SK-N-SH (cell line): ENCODE data around the gene NPTX1. TPM values are rescaled to one million over a fixed set of nuclear protein-coding genes. Genes with fewer than 3 reads are reported as not detected.

ENCODE experiments used
- CTCF ChIA-PET: fragments of 300-600, 350-600 bp; formaldehyde crosslinking; extraction: SDS; loops from one replicate; lab custom pipeline; 2021; lab: Yijun Ruan, JAX
- POLR2A ChIA-PET: fragments of 350-600 bp; sonication (Branson Sonifier 250); formaldehyde crosslinking; extraction: SDS; loops from one replicate; lab custom pipeline; 2020; ENCODE audit warnings: antibody characterized with exemption, inconsistent platforms; lab: Yijun Ruan, JAX
- DNase-seq: peaks from one replicate; pipeline ENCODE4 v3.0.0; 2012
- H2AFZ ChIP-seq: fragments of 200-600 bp; sonication (generic); 2 replicates; pipeline ENCODE4 v1.8.1; 2016; ENCODE audit warnings: antibody characterized with exemption, mild to moderate bottlenecking, low read depth
- H3F3A ChIP-seq: fragments of 200-600 bp; sonication (generic); replicated peaks from 2 replicates; pipeline ENCODE3; 2016; ENCODE audit warnings: antibody characterized with exemption, mild to moderate bottlenecking; ENCODE audit not compliant: insufficient read depth
- H3K27ac ChIP-seq, 2 experiments: fragments of 200-500 bp in 1 of 2; fragments of 200-600 bp in 1 of 2; sonication (Bioruptor generic) in 1 of 2; sonication (generic), shearing (Covaris generic) in 1 of 2; 2 replicates each; pipeline versions ENCODE4 v1.5.1 to v1.6.1; 2014 to 2016; ENCODE audit warnings: low read depth in 2 of 2, inconsistent platforms in 1 of 2, low read length in 1 of 2, mild to moderate bottlenecking in 1 of 2, mixed read lengths in 1 of 2
- H3K27me3 ChIP-seq: fragments of 200-600 bp; sonication (generic), shearing (Covaris generic); 2 replicates; pipeline ENCODE4 v1.6.1; 2016; ENCODE audit warnings: mixed run types; ENCODE audit not compliant: insufficient read depth
- H3K36me3 ChIP-seq, 2 experiments: fragments of 200-500 bp in 1 of 2; fragments of 200-600 bp in 1 of 2; sonication (Bioruptor generic) in 1 of 2; sonication (generic) in 1 of 2; replicated peaks in 1 of 2; 2 replicates each; pipeline versions ENCODE3 to v1.5.1; 2014 to 2016; ENCODE audit warnings: low read length in 1 of 2, mild to moderate bottlenecking in 1 of 2; ENCODE audit not compliant: insufficient read depth in 2 of 2, control insufficient read depth in 1 of 2
- H3K4me1 ChIP-seq, 2 experiments: fragments of 200-500 bp in 1 of 2; fragments of 200-600 bp in 1 of 2; sonication (Bioruptor generic) in 1 of 2; sonication (generic), shearing (Covaris generic) in 1 of 2; 2 replicates each; pipeline versions ENCODE4 v1.5.1 to v1.6.1; 2014 to 2016; ENCODE audit warnings: low read depth in 1 of 2, low read length in 1 of 2, mixed run types in 1 of 2; ENCODE audit not compliant: insufficient read depth in 2 of 2, control insufficient read depth in 1 of 2
- H3K4me2 ChIP-seq: fragments of 200-600 bp; sonication (generic), shearing (Covaris generic); 2 replicates; pipeline ENCODE4 v1.6.1; 2017; ENCODE audit warnings: mixed run types
- H3K4me3 ChIP-seq, 2 experiments: fragments of 200-500 bp in 1 of 2; fragments of 200-600 bp in 1 of 2; sonication (Bioruptor generic) in 1 of 2; sonication (generic), shearing (Covaris generic) in 1 of 2; 2 replicates each; pipeline versions ENCODE4 v1.5.1 to v1.8.1; 2014 to 2016; ENCODE audit warnings: low read depth in 2 of 2, inconsistent platforms in 1 of 2, low read length in 1 of 2, mild to moderate bottlenecking in 1 of 2, mixed read lengths in 1 of 2, moderate library complexity in 1 of 2
- H3K79me2 ChIP-seq: fragments of 200-600 bp; sonication (generic); 2 replicates; pipeline ENCODE4 v1.8.1; 2017; ENCODE audit warnings: mild to moderate bottlenecking; ENCODE audit not compliant: insufficient read depth
- H3K9ac ChIP-seq: fragments of 200-600 bp; sonication (generic); 2 replicates; pipeline ENCODE4 v1.6.1; 2017; ENCODE audit warnings: mixed run types
- H3K9me2 ChIP-seq: fragments of 200-600 bp; sonication (generic); 2 replicates; pipeline ENCODE4 v1.6.1; 2017; ENCODE audit warnings: mixed run types
- H3K9me3 ChIP-seq: fragments of 200-600 bp; sonication (generic); 2 replicates; pipeline ENCODE4 v1.6.1; 2017; ENCODE audit warnings: mixed run types, mild to moderate bottlenecking, moderate library complexity
- H4K20me1 ChIP-seq: fragments of 200-600 bp; sonication (generic); 2 replicates; pipeline ENCODE4 v1.6.1; 2017; ENCODE audit warnings: mild to moderate bottlenecking, mixed run types; ENCODE audit not compliant: insufficient read depth
- ELF1 ChIP-seq: IDR thresholded peaks from 2 replicates; pipeline ENCODE4 v1.4.0; 2012
- EP300 ChIP-seq, 2 experiments: IDR thresholded peaks; 2 replicates each; pipeline versions ENCODE4 v1.4.0 to v1.6.1; 2012; ENCODE audit warnings: borderline replicate concordance in 1 of 2, low read depth in 1 of 2, low read length in 1 of 2
- FOXJ3 ChIP-seq: sonication (generic); formaldehyde crosslinking; IDR thresholded peaks from 2 replicates; pipeline ENCODE4 v1.5.1; 2020; ENCODE audit warnings: mild to moderate bottlenecking, missing genetic modification reagents
- FOXM1 ChIP-seq: IDR thresholded peaks from 2 replicates; pipeline ENCODE4 v1.4.0; 2012; ENCODE audit warnings: low read depth, mild to moderate bottlenecking
- JUND ChIP-seq: IDR thresholded peaks from 2 replicates; pipeline ENCODE4 v1.4.0; 2012
- MEF2A ChIP-seq: IDR thresholded peaks from 2 replicates; pipeline ENCODE4 v1.4.0; 2012; ENCODE audit warnings: low read depth, borderline replicate concordance
- MXI1 ChIP-seq: IDR thresholded peaks from 2 replicates; pipeline ENCODE4 v1.6.1; 2012; ENCODE audit warnings: mild to moderate bottlenecking, low read depth, low read length, improper control_type of control experiment
- NFIC ChIP-seq: IDR thresholded peaks from 2 replicates; pipeline ENCODE4 v1.4.0; 2012; ENCODE audit warnings: borderline replicate concordance
- NRF1 ChIP-seq: IDR thresholded peaks from 2 replicates; pipeline ENCODE4 v1.6.1; 2012; ENCODE audit warnings: low read depth, mild to moderate bottlenecking, low read length
- POLR2AphosphoS5 ChIP-seq: IDR thresholded peaks from 2 replicates; pipeline ENCODE4 v1.6.1; 2012; ENCODE audit warnings: low read depth, low read length
- RFX5 ChIP-seq: IDR thresholded peaks from 2 replicates; pipeline ENCODE4 v1.6.1; 2012; ENCODE audit warnings: mild to moderate bottlenecking, improper control_type of control experiment, low read length
- SIN3A ChIP-seq: IDR thresholded peaks from 2 replicates; pipeline ENCODE4 v1.6.1; 2012; ENCODE audit warnings: low read depth, mild to moderate bottlenecking, low read length, moderate library complexity, borderline replicate concordance
- YY1 ChIP-seq: IDR thresholded peaks from 2 replicates; pipeline ENCODE4 v1.4.0; 2012; ENCODE audit warnings: low read depth, mild to moderate bottlenecking
- WGBS: methylation state at CpG from one replicate; pipeline ENCODE4 v1.1.6; 2017; ENCODE audit warnings: low lambda C conversion rate; 5-methylcytosine and 5-hydroxymethylcytosine counted together
- polyA plus RNA-seq, 3 experiments: library from polyadenylated mRNA; depleted of rRNA; stranded (reverse); fragments of >200 nt; gene quantifications; 2 replicates each; pipeline ENCODE4 v1.2.3, GENCODE V29; 2012
- TF ChIP-seq, protein P1 (sequence below): IDR thresholded peaks from 2 replicates; pipeline ENCODE4 v1.6.1; 2012; ENCODE audit warnings: mild to moderate bottlenecking, low read depth, low read length, moderate library complexity
- TF ChIP-seq, protein P2 (sequence below): IDR thresholded peaks from 2 replicates; pipeline ENCODE4 v1.4.0; 2012; ENCODE audit warnings: low read depth, borderline replicate concordance
- TF ChIP-seq, protein P3 (sequence below): fragments of 150-350 bp; IDR thresholded peaks from 2 replicates; pipeline ENCODE4 v1.6.1; 2016; ENCODE audit warnings: mild to moderate bottlenecking, low read depth, low read length
- TF ChIP-seq, protein P4 (sequence below): IDR thresholded peaks from 2 replicates; pipeline ENCODE4 v1.4.0; 2012; ENCODE audit warnings: low read depth, borderline replicate concordance

NPTX1 gene
- polyA plus RNA-seq, 1 of the 3 experiments (the other 2 are of a cell fraction): 0.05 TPM

DNA sequence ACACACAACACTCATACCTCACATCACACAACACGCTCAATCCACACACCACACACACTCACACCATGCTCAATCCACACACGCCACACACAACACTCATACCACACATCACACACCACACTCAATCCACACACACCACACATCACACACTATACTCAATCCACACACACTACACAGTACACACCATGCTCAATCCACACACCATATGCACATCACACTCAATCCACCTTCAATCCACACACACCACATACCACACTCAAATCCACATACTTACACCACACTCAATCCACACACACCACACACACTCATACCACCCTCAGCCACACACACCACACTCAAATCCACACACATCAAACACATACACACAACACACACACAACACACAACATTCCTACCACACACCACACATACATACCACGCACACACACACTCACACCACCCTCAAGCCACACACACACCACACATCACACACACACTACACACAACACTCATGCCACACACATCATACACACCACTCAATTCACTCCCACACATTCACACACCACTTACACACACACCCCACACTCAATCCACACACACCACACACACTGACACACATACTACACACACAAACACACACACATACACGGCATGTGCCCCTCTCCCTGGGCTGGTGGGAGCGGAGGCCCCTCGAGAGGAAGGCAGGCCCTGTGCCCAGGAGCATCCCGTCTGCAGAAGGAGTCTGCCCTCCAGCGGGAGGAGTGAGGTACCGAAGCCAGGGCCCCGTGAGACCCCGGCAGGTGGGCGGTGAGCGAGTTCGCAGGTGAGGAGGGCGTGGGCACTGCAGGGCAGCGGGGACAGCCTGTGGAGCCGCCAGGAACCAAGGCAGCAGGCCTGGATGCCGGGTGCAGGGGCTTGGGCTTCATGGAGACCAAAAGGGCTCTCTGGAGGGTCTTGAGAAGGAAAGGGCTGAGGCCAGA, 35.1 kb upstream of the NPTX1 start (continued):
- TF ChIP-seq, protein P1, sequence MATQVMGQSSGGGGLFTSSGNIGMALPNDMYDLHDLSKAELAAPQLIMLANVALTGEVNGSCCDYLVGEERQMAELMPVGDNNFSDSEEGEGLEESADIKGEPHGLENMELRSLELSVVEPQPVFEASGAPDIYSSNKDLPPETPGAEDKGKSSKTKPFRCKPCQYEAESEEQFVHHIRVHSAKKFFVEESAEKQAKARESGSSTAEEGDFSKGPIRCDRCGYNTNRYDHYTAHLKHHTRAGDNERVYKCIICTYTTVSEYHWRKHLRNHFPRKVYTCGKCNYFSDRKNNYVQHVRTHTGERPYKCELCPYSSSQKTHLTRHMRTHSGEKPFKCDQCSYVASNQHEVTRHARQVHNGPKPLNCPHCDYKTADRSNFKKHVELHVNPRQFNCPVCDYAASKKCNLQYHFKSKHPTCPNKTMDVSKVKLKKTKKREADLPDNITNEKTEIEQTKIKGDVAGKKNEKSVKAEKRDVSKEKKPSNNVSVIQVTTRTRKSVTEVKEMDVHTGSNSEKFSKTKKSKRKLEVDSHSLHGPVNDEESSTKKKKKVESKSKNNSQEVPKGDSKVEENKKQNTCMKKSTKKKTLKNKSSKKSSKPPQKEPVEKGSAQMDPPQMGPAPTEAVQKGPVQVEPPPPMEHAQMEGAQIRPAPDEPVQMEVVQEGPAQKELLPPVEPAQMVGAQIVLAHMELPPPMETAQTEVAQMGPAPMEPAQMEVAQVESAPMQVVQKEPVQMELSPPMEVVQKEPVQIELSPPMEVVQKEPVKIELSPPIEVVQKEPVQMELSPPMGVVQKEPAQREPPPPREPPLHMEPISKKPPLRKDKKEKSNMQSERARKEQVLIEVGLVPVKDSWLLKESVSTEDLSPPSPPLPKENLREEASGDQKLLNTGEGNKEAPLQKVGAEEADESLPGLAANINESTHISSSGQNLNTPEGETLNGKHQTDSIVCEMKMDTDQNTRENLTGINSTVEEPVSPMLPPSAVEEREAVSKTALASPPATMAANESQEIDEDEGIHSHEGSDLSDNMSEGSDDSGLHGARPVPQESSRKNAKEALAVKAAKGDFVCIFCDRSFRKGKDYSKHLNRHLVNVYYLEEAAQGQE: no peak
- TF ChIP-seq NFIC: no peak
- no peak for TF ChIP-seq YY1

DNA sequence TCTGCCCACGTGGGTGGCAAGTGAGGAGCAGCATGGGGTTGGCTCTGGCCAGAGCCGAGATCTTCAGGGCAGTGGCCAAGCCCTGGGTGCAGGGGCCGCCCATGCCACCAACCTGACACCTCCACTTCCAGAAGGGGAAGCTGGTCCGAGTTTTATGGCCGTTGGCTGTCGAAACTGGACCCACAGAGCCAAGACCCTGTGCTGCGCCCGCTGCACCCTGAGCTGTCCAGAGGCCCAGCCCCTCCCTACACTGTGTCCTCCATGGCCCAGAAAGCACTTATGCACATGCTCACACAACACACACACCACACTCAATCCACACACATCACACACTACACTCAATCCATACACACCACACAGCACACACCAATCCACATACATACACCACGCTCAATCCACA, 34.4 kb upstream of the NPTX1 start:
- 78% methylated on average over 9 of the region's 9 CpGs for WGBS
- no peaks in the 10 kb centered on the region for H3K79me2 ChIP-seq
- H3K27ac ChIP-seq: no peak overlapping the region
- H2AFZ ChIP-seq: no peak overlapping the region
- H3K9ac ChIP-seq: no peak overlapping the region
- H3K36me3 ChIP-seq: no peaks in the 10 kb centered on the region
- H3F3A ChIP-seq: no peaks in the 10 kb centered on the region
- no peak overlapping the region for H3K4me3 ChIP-seq
- H3K9me2 ChIP-seq: no peaks in the 10 kb centered on the region
- no peak overlapping the region for H3K4me2 ChIP-seq
- no peak for DNase-seq
- peaks cover 0 to 5% of the 10 kb centered on the region in 2 experiments; a peak in 2 of 4 replicates for H3K4me1 ChIP-seq
- H4K20me1 ChIP-seq: no peaks in the 10 kb centered on the region
- H3K9me3 ChIP-seq: no peaks in the 10 kb centered on the region
- POLR2A ChIA-PET: no interaction called here
- CTCF ChIA-PET: no interaction called here
- H3K27me3 ChIP-seq: no peaks in the 10 kb centered on the region
- TF ChIP-seq EP300 (IDR thresholded peaks at IDR 0.05; ENCODE audit: borderline replicate concordance in 1 of 2, low read depth in 1 of 2, low read length in 1 of 2): no peak
- TF ChIP-seq SIN3A: no peak
- TF ChIP-seq POLR2AphosphoS5: no peak
- TF ChIP-seq, protein P2, sequence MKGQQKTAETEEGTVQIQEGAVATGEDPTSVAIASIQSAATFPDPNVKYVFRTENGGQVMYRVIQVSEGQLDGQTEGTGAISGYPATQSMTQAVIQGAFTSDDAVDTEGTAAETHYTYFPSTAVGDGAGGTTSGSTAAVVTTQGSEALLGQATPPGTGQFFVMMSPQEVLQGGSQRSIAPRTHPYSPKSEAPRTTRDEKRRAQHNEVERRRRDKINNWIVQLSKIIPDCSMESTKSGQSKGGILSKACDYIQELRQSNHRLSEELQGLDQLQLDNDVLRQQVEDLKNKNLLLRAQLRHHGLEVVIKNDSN: no peak
- no peak for TF ChIP-seq NRF1
- TF ChIP-seq, protein P3, sequence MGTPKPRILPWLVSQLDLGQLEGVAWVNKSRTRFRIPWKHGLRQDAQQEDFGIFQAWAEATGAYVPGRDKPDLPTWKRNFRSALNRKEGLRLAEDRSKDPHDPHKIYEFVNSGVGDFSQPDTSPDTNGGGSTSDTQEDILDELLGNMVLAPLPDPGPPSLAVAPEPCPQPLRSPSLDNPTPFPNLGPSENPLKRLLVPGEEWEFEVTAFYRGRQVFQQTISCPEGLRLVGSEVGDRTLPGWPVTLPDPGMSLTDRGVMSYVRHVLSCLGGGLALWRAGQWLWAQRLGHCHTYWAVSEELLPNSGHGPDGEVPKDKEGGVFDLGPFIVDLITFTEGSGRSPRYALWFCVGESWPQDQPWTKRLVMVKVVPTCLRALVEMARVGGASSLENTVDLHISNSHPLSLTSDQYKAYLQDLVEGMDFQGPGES: no peak
- no peak for TF ChIP-seq NFIC
- TF ChIP-seq, protein P4, sequence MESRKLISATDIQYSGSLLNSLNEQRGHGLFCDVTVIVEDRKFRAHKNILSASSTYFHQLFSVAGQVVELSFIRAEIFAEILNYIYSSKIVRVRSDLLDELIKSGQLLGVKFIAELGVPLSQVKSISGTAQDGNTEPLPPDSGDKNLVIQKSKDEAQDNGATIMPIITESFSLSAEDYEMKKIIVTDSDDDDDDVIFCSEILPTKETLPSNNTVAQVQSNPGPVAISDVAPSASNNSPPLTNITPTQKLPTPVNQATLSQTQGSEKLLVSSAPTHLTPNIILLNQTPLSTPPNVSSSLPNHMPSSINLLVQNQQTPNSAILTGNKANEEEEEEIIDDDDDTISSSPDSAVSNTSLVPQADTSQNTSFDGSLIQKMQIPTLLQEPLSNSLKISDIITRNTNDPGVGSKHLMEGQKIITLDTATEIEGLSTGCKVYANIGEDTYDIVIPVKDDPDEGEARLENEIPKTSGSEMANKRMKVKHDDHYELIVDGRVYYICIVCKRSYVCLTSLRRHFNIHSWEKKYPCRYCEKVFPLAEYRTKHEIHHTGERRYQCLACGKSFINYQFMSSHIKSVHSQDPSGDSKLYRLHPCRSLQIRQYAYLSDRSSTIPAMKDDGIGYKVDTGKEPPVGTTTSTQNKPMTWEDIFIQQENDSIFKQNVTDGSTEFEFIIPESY: no peak
- no peak for TF ChIP-seq MXI1
- TF ChIP-seq JUND: no peak
- no peak for TF ChIP-seq RFX5
- TF ChIP-seq, protein P1: no peak
- no peak for TF ChIP-seq FOXM1
- TF ChIP-seq MEF2A: no peak
- TF ChIP-seq ELF1: no peak
- TF ChIP-seq FOXJ3: no peak
